ENCODE data around the gene UBR3. TPM values are rescaled to one million over a fixed set of nuclear protein-coding genes. Genes with fewer than 3 reads are reported as not detected.

The UBR3 gene
- total RNA-seq, 3 donors from 2014 or later (not counting 1 experiment from before 2014, with no cell fraction given) = 40.8 to 54.5 (median 41.0) TPM

- no peak for TF ChIP-seq CTCF (IDR thresholded peaks at IDR 0.05)
- Mint-ChIP-seq H3K4me1 (peaks cover 9 to 12% of the 10 kb centered on the region in 2 donors), H3K9me3 (peaks cover 0 to 3% of the 10 kb centered on the region in 2 donors), H3K4me3 (no peak overlapping the region), H3K36me3 (peaks cover 14% of the 10 kb centered on the region), H3K27ac (no peak overlapping the region), H3K27me3 (ENCODE audit: low read depth in 2 of 2) (no peaks in the 10 kb centered on the region)
- Histone ChIP-seq H3K27me3 (ENCODE audit: control insufficient read depth, insufficient read depth, low read length) (no peaks in the 10 kb centered on the region), H3K4me1 (ENCODE audit: control insufficient read depth, insufficient read depth, low read length) (no peaks in the 10 kb centered on the region), H3K9me3 (ENCODE audit: control insufficient read depth, insufficient read depth, low read length) (no peaks in the 10 kb centered on the region), H3K36me3 (ENCODE audit: control insufficient read depth, insufficient read depth, low read length) (peaks cover 29% of the 10 kb centered on the region), H3K4me3 (ENCODE audit: low read length) (no peak overlapping the region), H3K27ac (ENCODE audit: low read length) (no peak overlapping the region)
- WGBS (ENCODE audit: insufficient coverage) = 13% methylated on average over 1 of the region's 2 CpGs
- intact Hi-C loops (cut with micrococcal nuclease) = no loop called here
- ATAC-seq (no peak), DNase-seq (no peak)
Measured at GRCh38 chr2:170073288-170073687, 246.0 kb downstream of the UBR3 start.

- Mint-ChIP-seq H3K27ac (no peak overlapping the region), H3K9me3 (no peaks in the 10 kb centered on the region), H3K4me1 (peaks cover 10 to 13% of the 10 kb centered on the region in 2 donors), H3K36me3 (no peaks in the 10 kb centered on the region), H3K4me3 (no peak overlapping the region), H3K27me3 (ENCODE audit: low read depth in 2 of 2) (no peaks in the 10 kb centered on the region)
- no peak for TF ChIP-seq CTCF (IDR thresholded peaks at IDR 0.05)
- no peak overlapping the region for H3K27ac ChIP-seq (ENCODE audit: low read length)
- WGBS (ENCODE audit: insufficient coverage) = no CpG with 5 or more reads among the region's 1 CpG
- no peaks in the 10 kb centered on the region for H3K27me3 ChIP-seq (ENCODE audit: control insufficient read depth, insufficient read depth, low read length)
- H3K9me3 ChIP-seq (ENCODE audit: control insufficient read depth, insufficient read depth, low read length) = no peaks in the 10 kb centered on the region
- H3K4me3 ChIP-seq (ENCODE audit: low read length) = no peak overlapping the region
- intact Hi-C loops (cut with micrococcal nuclease) = no loop called here
- H3K36me3 ChIP-seq (ENCODE audit: control insufficient read depth, insufficient read depth, low read length) = peaks cover 24% of the 10 kb centered on the region
- H3K4me1 ChIP-seq (ENCODE audit: control insufficient read depth, insufficient read depth, low read length) = no peaks in the 10 kb centered on the region
- DNase-seq = no peak
- no peak for ATAC-seq
Measured at GRCh38 chr2:170076189-170076588, 248.9 kb downstream of the UBR3 start.

GRCh38 chr2:170077830-170078569 is 250.7 kb downstream of the UBR3 start:
- 90% methylated on average over 6 of the region's 7 CpGs for WGBS (ENCODE audit: insufficient coverage)
- H3K27ac Mint-ChIP-seq = peak overlapping the region; percentile 68 to 77
- no peak for TF ChIP-seq CTCF (IDR thresholded peaks at IDR 0.05)

More at GRCh38 chr2:170077830-170078569, 250.7 kb downstream of the UBR3 start:
- H3K36me3 Mint-ChIP-seq = no peaks in the 10 kb centered on the region
- Histone ChIP-seq H3K36me3 (ENCODE audit: control insufficient read depth, insufficient read depth, low read length) (peaks cover 28% of the 10 kb centered on the region), H3K9me3 (ENCODE audit: control insufficient read depth, insufficient read depth, low read length) (no peaks in the 10 kb centered on the region), H3K4me3 (ENCODE audit: low read length) (no peak overlapping the region), H3K4me1 (ENCODE audit: control insufficient read depth, insufficient read depth, low read length) (no peaks in the 10 kb centered on the region), H3K27ac (ENCODE audit: low read length) (no peak overlapping the region), H3K27me3 (ENCODE audit: control insufficient read depth, insufficient read depth, low read length) (no peaks in the 10 kb centered on the region)
- DNase-seq = no peak
- peak overlapping the region; percentile 48 for H3K4me3 Mint-ChIP-seq
- no peaks in the 10 kb centered on the region for H3K9me3 Mint-ChIP-seq
- intact Hi-C loops (cut with micrococcal nuclease) = no loop called here
- peak in 2 of 3 donors; percentile 46 to 60 for ATAC-seq
- no peaks in the 10 kb centered on the region for H3K27me3 Mint-ChIP-seq (ENCODE audit: low read depth in 2 of 2)
- peaks cover 10 to 13% of the 10 kb centered on the region in 2 donors for H3K4me1 Mint-ChIP-seq

Measured in natural killer cell (primary cell).